Cardiac muscle cell (in vitro differentiated cells and primary cell): ENCODE measurements around the gene FPGS. TPM values are rescaled to one million over a fixed set of nuclear protein-coding genes. Genes with fewer than 3 reads are reported as not detected.
"Not testable (repeated sequence)": the region's sequence is repeated elsewhere in the genome, so short reads cannot be mapped to it uniquely, and the experiment has no call there.

Experiments
- DNase-seq, 2 donors: peaks; one replicate each; pipeline versions ENCODE4 v3.0.0 to v3.0.0-alpha.2; 2010 to 2017; ENCODE audit warnings: low read depth in 1 of 2, low spot score in 1 of 2
- H3K27ac ChIP-seq: fragments of 200-600 bp; sonication (generic); 2 replicates; pipeline ENCODE4 v1.5.1; 2016
- H3K27me3 ChIP-seq: fragments of 200-600 bp; sonication (generic); 2 replicates; pipeline ENCODE4 v1.6.0; 2016; ENCODE audit warnings: control low read depth
- H3K36me3 ChIP-seq: fragments of 200-600 bp; sonication (generic); 2 replicates; pipeline ENCODE4 v1.5.1; 2016; ENCODE audit warnings: control low read depth
- H3K4me1 ChIP-seq: fragments of 200-600 bp; sonication (generic); 2 replicates; pipeline ENCODE4 v1.8.1; 2017; ENCODE audit warnings: low read depth, mild to moderate bottlenecking, mixed run types
- H3K4me3 ChIP-seq: fragments of 200-600 bp; sonication (generic); 2 replicates; pipeline ENCODE4 v1.5.1; 2016; ENCODE audit warnings: mild to moderate bottlenecking
- H3K9me3 ChIP-seq: fragments of 200-600 bp; sonication (generic); 2 replicates; pipeline ENCODE4 v1.5.1; 2017; ENCODE audit warnings: low read depth, mild to moderate bottlenecking, control low read depth
- polyA plus RNA-seq: library from polyadenylated mRNA; unstranded; fragments of >200 nt; fragmentation: Nextera tagmentation; extraction: Ambion mirVana; gene quantifications from 2 replicates; pipeline ENCODE4 v1.2.1, GENCODE V29; 2016
- total RNA-seq: library from RNA; depleted of rRNA; stranded (reverse); fragments of >200 nt; gene quantifications from 2 replicates; pipeline ENCODE4 v1.2.3, GENCODE V29; 2016
- TF ChIP-seq, protein P1 (sequence below): IDR thresholded peaks from 2 replicates; pipeline ENCODE4 v1.5.1; 2012; ENCODE audit warnings: low read depth, mild to moderate bottlenecking, low read length

Gene FPGS
- total and polyA plus RNA-seq, 2 experiments from 2014 or later = 78.3 to 123 TPM

DNA sequence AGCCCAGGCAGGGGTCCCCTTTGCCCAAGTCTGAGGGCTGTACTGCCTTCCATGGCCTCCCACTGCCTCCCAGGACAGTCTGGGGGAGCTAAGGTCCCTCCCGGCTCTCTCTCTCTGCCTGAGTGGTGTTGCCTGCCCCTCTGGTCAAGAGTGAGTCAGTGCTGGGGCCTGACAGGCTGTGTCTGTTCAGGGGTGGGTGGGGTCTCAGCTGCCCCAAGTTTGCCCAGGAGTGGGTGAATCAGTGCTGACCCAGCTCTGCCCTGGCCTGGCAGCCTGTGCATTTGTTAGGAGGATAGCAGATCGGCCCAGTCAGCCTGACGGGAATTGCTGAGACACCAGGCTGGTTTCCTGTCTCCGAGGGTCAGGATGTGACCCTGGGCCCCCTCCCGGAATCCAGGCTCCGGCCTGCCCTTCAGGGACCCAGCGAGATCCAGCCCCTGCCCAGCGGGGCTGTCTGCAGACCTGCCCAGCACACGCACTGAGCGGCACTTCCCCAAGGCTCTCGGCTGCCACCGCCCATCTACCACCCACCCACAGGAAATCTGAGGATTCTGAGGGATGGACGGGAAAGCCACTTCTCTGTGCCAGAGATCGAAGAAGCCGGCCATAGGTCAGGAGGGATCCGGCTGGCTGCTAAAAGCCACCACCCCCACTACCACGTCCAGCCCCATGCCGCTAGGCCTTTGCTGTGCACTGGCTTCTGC is 35.8 kb downstream of the FPGS start:
- Histone ChIP-seq H3K27ac (peak overlapping the region; percentile 66), H3K4me3 (no peak overlapping the region), H3K4me1 (peaks cover 34% of the 10 kb centered on the region), H3K36me3 (no peaks in the 10 kb centered on the region), H3K27me3 (no peaks in the 10 kb centered on the region), H3K9me3 (no peaks in the 10 kb centered on the region)
- DNase-seq = peak in 1 of 2 donors; percentile 94
- TF ChIP-seq, protein P1, sequence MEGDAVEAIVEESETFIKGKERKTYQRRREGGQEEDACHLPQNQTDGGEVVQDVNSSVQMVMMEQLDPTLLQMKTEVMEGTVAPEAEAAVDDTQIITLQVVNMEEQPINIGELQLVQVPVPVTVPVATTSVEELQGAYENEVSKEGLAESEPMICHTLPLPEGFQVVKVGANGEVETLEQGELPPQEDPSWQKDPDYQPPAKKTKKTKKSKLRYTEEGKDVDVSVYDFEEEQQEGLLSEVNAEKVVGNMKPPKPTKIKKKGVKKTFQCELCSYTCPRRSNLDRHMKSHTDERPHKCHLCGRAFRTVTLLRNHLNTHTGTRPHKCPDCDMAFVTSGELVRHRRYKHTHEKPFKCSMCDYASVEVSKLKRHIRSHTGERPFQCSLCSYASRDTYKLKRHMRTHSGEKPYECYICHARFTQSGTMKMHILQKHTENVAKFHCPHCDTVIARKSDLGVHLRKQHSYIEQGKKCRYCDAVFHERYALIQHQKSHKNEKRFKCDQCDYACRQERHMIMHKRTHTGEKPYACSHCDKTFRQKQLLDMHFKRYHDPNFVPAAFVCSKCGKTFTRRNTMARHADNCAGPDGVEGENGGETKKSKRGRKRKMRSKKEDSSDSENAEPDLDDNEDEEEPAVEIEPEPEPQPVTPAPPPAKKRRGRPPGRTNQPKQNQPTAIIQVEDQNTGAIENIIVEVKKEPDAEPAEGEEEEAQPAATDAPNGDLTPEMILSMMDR = no peak

DNA sequence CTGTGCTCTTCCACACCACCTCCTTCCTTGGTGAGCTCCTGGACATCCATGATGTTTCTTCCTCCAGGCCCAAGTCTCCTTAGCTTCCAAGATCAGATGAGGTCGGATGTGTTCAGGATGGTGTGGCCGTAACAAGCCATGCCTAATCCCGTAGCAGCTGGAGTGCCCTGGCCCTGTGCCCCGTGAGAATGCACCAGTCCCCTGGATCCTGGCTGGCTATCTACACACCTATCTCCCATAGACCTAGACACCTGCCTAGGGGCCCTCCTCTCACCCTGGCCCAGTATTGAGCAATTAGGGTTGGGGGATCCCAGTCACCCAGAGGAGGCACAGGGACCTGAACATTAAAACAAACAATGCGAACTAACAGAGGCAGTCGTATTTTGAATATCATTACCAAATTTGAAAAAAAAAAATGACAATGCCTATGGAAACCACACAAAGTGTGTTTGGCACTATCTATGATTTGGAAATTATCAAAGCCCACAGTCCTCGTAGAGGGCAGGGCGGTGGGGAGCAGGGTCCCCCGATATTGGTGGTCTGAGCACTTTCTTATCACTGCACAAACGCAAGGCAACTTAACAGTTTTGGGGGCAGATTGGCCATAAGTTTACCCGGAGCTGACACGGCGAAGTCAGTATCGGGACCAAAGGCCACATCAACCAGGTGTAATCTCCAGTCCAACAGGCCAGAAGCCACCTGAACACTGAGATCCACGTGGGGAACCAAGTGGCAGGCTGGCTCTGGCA is 38.6 kb downstream of the FPGS start:
- Histone ChIP-seq H3K9me3 (no peaks in the 10 kb centered on the region), H3K36me3 (no peaks in the 10 kb centered on the region), H3K4me1 (peaks cover 24% of the 10 kb centered on the region), H3K27ac (no peak overlapping the region), H3K27me3 (no peaks in the 10 kb centered on the region), H3K4me3 (no peak overlapping the region)
- TF ChIP-seq, protein P1 = no peak
- DNase-seq = no peak

DNA sequence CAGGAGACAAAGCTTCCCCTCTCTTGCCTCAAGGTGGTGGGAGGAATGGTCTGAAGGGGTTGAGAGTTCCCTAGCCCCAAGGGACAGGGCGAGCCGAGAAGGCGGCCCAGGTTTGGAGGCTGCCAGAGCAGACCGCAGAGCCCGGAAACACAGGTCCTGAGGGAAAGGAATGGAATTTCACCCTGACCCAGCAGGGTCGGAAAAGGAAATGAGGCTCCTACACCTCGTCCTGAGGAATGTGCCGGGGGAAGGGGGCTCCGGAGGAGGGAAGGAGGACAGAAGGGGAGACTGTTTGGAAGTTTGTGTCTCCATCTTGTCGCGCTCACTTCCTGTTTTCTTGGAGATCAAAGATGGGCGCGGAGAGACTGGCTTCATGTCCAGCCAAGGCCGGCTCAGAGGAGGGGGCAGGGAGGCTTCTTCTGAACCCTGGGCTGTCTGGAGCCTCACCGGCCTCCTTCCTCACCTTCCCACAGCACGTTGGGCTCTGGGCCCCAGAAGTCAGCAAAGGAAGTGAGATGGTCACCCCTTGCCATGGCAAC is 42.2 kb downstream of the FPGS start:
- Histone ChIP-seq H3K4me3 (no peak overlapping the region), H3K9me3 (no peaks in the 10 kb centered on the region), H3K36me3 (no peaks in the 10 kb centered on the region), H3K27ac (peak overlapping the region; percentile 58), H3K27me3 (no peaks in the 10 kb centered on the region), H3K4me1 (peaks cover 12% of the 10 kb centered on the region)
- TF ChIP-seq, protein P1 = no peak
- DNase-seq = peak in 1 of 2 donors; percentile 90

DNA sequence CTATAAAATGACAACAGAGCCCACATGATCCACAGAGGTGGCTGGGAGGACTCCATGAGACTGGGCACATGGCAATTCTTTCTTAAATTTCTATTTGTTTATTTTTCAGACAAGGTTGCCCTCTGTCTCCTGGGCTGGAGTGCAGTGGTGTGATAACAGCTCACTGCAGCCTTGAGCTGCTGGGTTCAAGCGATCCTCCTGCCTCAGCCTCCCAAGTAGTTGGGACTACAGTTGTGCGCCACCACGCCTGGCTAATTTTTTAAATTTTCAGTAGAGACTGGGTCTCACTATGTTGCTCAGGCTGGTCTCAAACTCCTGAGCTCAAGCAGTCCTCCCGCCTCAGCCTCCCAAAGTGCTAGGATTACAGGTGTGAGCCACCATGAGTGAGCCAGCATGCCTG is 42.9 kb downstream of the FPGS start:
- not testable (repeated sequence) for H3K27me3 ChIP-seq, H3K36me3 ChIP-seq, H3K9me3 ChIP-seq, H3K27ac ChIP-seq, H3K4me3 ChIP-seq, DNase-seq
- H3K4me1 ChIP-seq = peaks cover 12% of the 10 kb centered on the region

DNA sequence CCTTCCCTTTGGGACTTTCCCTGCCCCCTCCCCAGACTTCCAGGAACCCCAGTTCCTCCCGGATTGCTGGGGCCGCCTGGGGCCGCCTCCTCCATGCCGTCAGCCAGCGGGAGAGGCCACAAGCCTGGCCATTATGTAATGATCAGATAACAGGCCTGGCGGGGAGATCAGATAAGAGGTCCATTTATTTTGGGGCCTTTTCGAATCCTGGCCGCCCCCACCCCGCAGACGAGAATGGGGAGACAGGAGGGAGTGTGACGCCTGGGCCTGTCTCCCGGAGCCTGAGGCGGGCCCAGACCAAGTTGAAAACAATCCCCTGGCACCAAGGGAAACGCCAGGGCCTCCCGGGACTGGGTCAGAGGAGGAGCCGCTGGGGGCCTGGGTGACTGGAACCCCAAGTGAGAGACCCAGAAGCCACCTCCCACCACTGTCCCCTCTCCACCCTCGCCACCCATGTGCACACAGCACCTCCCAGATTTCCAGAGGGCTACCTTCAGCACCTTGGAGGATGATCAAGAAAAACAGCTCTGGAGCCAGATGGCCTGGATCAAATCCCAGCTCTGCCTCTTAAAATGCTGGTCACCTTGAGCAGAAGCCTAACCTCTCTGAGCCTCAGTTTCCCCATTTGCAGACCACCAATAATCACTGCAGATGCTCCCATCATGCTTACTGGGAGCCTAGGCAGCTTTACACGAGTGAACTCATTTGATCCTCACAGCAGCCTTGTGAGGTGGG is 43.9 kb downstream of the FPGS start:
- Histone ChIP-seq H3K4me1 (peaks cover 12% of the 10 kb centered on the region), H3K9me3 (no peaks in the 10 kb centered on the region), H3K36me3 (no peaks in the 10 kb centered on the region), H3K4me3 (no peak overlapping the region), H3K27ac (no peak overlapping the region), H3K27me3 (no peaks in the 10 kb centered on the region)
- DNase-seq = peak in 1 of 2 donors; percentile 47
- TF ChIP-seq, protein P1 = no peak
